Spleen (tissue), 11 donors: Measurements from ENCODE around the gene FBXO11. TPM values are rescaled to one million over a fixed set of nuclear protein-coding genes. Genes with fewer than 3 reads are reported as not detected.
A peak's percentile ranks its signal among the peaks of the same experiment; 100 is the strongest.
"Not testable (repeated sequence)": the region's sequence is repeated elsewhere in the genome, so short reads cannot be mapped to it uniquely, and the experiment has no call there.

Experiments
- DNase-seq: peaks from one replicate; pipeline ENCODE4 v3.0.0-alpha.2; 2020
- H3K27ac ChIP-seq, 8 donors: fragments of 200-600 bp; sonication (generic) in 7 of 8; 1 replicate in 4 of 8; 2 replicates in 4 of 8; pipeline versions ENCODE4 v1.5.0 to v1.8.0; 2016 to 2021; ENCODE audit warnings: inconsistent platforms in 4 of 8, mild to moderate bottlenecking in 4 of 8, moderate library complexity in 1 of 8
- H3K27me3 ChIP-seq, 7 donors: fragments of 200-600 bp; sonication (generic) in 6 of 7; replicated peaks in 1 of 7; 1 replicate in 4 of 7; 2 replicates in 3 of 7; pipeline versions ENCODE4 v1.5.0 to v1.8.0; 2016 to 2021; ENCODE audit warnings: inconsistent platforms in 3 of 7, mild to moderate bottlenecking in 1 of 7
- H3K36me3 ChIP-seq, 6 donors: fragments of 200-600 bp; sonication (generic) in 5 of 6; 1 replicate in 4 of 6; 2 replicates in 2 of 6; pipeline versions ENCODE4 v1.5.0 to v1.8.0; 2016 to 2021; ENCODE audit warnings: inconsistent platforms in 2 of 6
- H3K4me1 ChIP-seq, 6 donors: fragments of 200-600 bp; sonication (generic) in 5 of 6; 1 replicate in 3 of 6; 2 replicates in 3 of 6; pipeline versions ENCODE4 v1.5.0 to v1.8.0; 2016 to 2021; ENCODE audit warnings: inconsistent platforms in 3 of 6
- H3K4me3 ChIP-seq, 8 donors: fragments of 200-600 bp; sonication (generic) in 7 of 8; 1 replicate in 4 of 8; 2 replicates in 4 of 8; pipeline versions ENCODE4 v1.5.0 to v1.8.0; 2016 to 2021; ENCODE audit warnings: inconsistent platforms in 4 of 8, mild to moderate bottlenecking in 4 of 8, moderate library complexity in 2 of 8
- H3K9me3 ChIP-seq, 8 donors: fragments of 200-600 bp; sonication (generic) in 7 of 8; 1 replicate in 4 of 8; 2 replicates in 4 of 8; pipeline versions ENCODE4 v1.5.0 to v1.8.0; 2016 to 2021; ENCODE audit warnings: inconsistent platforms in 4 of 8
- POLR2A ChIP-seq, 3 donors: fragments of 450-650 bp; IDR thresholded peaks; one replicate each; pipeline ENCODE4 v1.5.1; 2017; ENCODE audit warnings: antibody characterized with exemption in 3 of 3, mild to moderate bottlenecking in 1 of 3
- POLR2AphosphoS5 ChIP-seq, 3 donors: sonication (generic); formaldehyde crosslinking; IDR thresholded peaks; one replicate each; pipeline ENCODE4 v1.5.1; 2017; ENCODE audit warnings: antibody characterized with exemption in 3 of 3
- WGBS, 5 donors: extraction: QIAGEN DNeasy Blood & Tissue Kit in 3 of 5; methylation state at CpG; one replicate each; pipeline versions ENCODE4 v1.1.5 to v1.1.7; 2013 to 2018; 5-methylcytosine and 5-hydroxymethylcytosine counted together
- intact Hi-C: fragments of 100-400 bp; cut with DNase I; formaldehyde crosslinking; loops from one replicate; pipeline ENCODE4 v1.15.0; 2023; ENCODE audit warnings: low total_unique reads
- polyA plus RNA-seq, 3 donors: library from polyadenylated mRNA; stranded (reverse); fragments of 200-250 nt; gene quantifications; one replicate each; pipeline ENCODE4 v1.2.1, GENCODE V29; 2013
- total RNA-seq, 7 donors: library from RNA; depleted of rRNA in 3 of 7; stranded (reverse); fragments of >200 nt in 3 of 7; fragmentation: NEBNext Ultra II Directional in 4 of 7; extraction: Animal tissue kit (Norgen Biotek cat#: 25700) in 4 of 7; gene quantifications; one replicate each; pipeline versions ENCODE4 v1.1.0 to v1.2.1, GENCODE V29; 2016 to 2021
- TF ChIP-seq, protein P1 (sequence below), 11 experiments: fragments of 200-600 bp in 7 of 11; fragments of 450-650 bp in 4 of 11; sonication (generic) in 4 of 11; IDR thresholded peaks in 8 of 11; conservative IDR thresholded peaks in 3 of 11; 1 replicate in 7 of 11; 2 replicates in 4 of 11; pipeline versions ENCODE4 v1.4.0 to v1.8.0; 2016 to 2021; ENCODE audit warnings: antibody characterized with exemption in 11 of 11, inconsistent platforms in 4 of 11, mild to moderate bottlenecking in 1 of 11
- donor health status: healthy with polysubstance abuse.
- donor health status: DM: no; HTN: no; CAD: no; lungs with moderate emphysema.
- donor health status: DM: no; HTN: no; CAD: no.
- donor health status: Bipolar disorder and iron deficiency.
- donor health status: healthy.
- donor health status: DM: no; HTN: no; CAD: no.
- donor health status: DM: yes; HTN: yes; CAD: no.

Gene FBXO11
- total and polyA plus RNA-seq, 10 donors, result 23.9 to 91.3 (median 72.6) TPM

DNA sequence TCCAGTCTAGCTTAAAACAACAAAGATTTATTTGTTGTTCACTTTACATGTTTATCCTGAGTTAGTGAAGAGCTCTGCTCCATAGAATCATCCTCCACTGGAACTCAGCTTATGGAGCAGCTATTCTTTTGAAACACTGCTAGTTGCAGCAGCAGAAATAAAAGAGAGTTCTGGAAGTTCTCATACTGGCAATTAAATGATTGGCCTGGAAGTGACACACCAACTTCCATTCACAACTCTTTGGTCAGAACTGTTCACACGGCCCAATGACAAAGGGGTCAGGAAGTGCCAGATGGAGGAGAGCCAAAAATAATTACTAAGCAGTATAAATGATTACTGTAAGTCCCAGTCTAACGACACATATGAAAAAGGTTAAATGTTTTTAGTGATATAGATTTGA, 39.1 kb downstream of the FBXO11 start:
- Histone ChIP-seq H3K4me1 (peaks cover 35 to 100% (median 79%) of the 10 kb centered on the region in 6 donors), H3K36me3 (peaks cover 0 to 21% (median 0%) of the 10 kb centered on the region in 6 donors), H3K27ac (peak overlapping the region in 5 of 8 donors; percentile 12 to 50 (median 45)), H3K4me3 (no peak overlapping the region), H3K9me3 (no peaks in the 10 kb centered on the region), H3K27me3 (no peaks in the 10 kb centered on the region)
- peak in 1 of 3 donors; percentile 59 for TF ChIP-seq POLR2AphosphoS5 (IDR thresholded peaks at IDR 0.05)
- TF ChIP-seq, protein P1, sequence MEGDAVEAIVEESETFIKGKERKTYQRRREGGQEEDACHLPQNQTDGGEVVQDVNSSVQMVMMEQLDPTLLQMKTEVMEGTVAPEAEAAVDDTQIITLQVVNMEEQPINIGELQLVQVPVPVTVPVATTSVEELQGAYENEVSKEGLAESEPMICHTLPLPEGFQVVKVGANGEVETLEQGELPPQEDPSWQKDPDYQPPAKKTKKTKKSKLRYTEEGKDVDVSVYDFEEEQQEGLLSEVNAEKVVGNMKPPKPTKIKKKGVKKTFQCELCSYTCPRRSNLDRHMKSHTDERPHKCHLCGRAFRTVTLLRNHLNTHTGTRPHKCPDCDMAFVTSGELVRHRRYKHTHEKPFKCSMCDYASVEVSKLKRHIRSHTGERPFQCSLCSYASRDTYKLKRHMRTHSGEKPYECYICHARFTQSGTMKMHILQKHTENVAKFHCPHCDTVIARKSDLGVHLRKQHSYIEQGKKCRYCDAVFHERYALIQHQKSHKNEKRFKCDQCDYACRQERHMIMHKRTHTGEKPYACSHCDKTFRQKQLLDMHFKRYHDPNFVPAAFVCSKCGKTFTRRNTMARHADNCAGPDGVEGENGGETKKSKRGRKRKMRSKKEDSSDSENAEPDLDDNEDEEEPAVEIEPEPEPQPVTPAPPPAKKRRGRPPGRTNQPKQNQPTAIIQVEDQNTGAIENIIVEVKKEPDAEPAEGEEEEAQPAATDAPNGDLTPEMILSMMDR (IDR thresholded peaks at IDR 0.05 in 8 of 11, conservative IDR thresholded peaks at IDR 0.05 in 3 of 11), result no peak
- WGBS, 5 donors, result 4 to 11% (median 5%) methylated on average over 2 of the region's 2 CpGs
- no peak for DNase-seq
- intact Hi-C loops, result loop anchor here (2.0 to 10.0 kb wide), 2 partner anchors 34 to 558 kb away; no protein-coding TSS in a partner anchor

DNA sequence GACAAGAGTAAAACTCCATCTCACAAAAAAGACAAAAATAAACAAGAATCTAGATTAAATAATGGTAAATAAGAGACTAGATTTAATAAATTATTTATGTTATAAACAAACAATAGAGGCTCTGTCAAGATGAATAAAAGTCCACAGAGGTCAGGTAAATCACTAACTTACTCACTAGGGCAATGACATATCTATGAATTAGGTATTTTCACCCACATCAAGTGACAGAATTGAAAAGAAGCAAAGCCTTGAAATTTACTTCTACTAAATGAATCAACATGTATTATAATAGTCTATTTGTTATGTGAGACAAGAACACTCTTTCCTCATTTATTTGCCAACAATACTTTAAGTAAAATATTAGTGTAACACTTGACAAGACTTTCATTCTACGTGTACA, 41.7 kb downstream of the FBXO11 start:
- no peak for TF ChIP-seq POLR2A (IDR thresholded peaks at IDR 0.05)
- TF ChIP-seq, protein P1 (IDR thresholded peaks at IDR 0.05 in 8 of 11, conservative IDR thresholded peaks at IDR 0.05 in 3 of 11), result no peak
- TF ChIP-seq POLR2AphosphoS5 (IDR thresholded peaks at IDR 0.05), result no peak
- intact Hi-C loops, result loop anchor here (10.0 kb wide), 1 partner anchor 560 kb away; no protein-coding TSS in a partner anchor
- H3K27ac ChIP-seq, result peak overlapping the region in 3 of 8 donors; percentile 6 to 53 (median 20)
- no peaks in the 10 kb centered on the region for H3K9me3 ChIP-seq
- peaks cover 23 to 100% (median 60%) of the 10 kb centered on the region in 6 donors for H3K4me1 ChIP-seq
- no peaks in the 10 kb centered on the region for H3K27me3 ChIP-seq
- whole genome bisulfite sequencing, 5 donors, result 39 to 55% (median 52%) methylated on average over 1 of the region's 1 CpG
- H3K4me3 ChIP-seq, result no peak overlapping the region
- DNase-seq, result no peak
- peaks cover 0 to 17% (median 0%) of the 10 kb centered on the region in 6 donors for H3K36me3 ChIP-seq

DNA sequence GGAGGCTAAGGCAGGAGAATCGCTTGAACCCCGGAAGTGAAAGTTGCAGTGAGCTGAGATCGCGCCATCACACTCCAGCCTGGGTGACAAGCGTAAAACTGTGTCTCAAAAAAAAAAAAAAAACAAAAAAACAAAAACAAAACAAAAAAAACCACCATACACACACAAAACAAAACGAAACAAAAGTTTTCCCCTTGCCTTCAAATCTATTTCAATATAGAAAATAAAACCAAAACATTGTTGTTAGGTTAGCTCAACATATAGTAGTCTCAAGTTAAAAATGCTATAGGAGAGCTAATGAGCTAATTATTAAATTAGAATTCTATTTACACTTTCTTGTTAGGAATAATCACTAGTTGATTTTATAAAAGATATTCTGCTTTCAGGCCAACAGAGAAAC, 43.3 kb downstream of the FBXO11 start:
- Histone ChIP-seq H3K4me1 (peaks cover 19 to 100% (median 58%) of the 10 kb centered on the region in 6 donors), H3K4me3 (no peak overlapping the region), H3K36me3 (peaks cover 0 to 15% (median 0%) of the 10 kb centered on the region in 6 donors), H3K27me3 (no peaks in the 10 kb centered on the region), H3K27ac (no peak overlapping the region), H3K9me3 (no peaks in the 10 kb centered on the region)
- TF ChIP-seq, protein P1 (IDR thresholded peaks at IDR 0.05 in 8 of 11, conservative IDR thresholded peaks at IDR 0.05 in 3 of 11), result no peak
- no peak for TF ChIP-seq POLR2AphosphoS5 (IDR thresholded peaks at IDR 0.05)
- no peak for TF ChIP-seq POLR2A (IDR thresholded peaks at IDR 0.05)
- intact Hi-C loops, result loop anchor here (10.0 kb wide), 1 partner anchor 562 kb away; no protein-coding TSS in a partner anchor
- no peak for DNase-seq
- WGBS, 5 donors, result 87 to 95% (median 90%) methylated on average over 6 of the region's 6 CpGs

DNA sequence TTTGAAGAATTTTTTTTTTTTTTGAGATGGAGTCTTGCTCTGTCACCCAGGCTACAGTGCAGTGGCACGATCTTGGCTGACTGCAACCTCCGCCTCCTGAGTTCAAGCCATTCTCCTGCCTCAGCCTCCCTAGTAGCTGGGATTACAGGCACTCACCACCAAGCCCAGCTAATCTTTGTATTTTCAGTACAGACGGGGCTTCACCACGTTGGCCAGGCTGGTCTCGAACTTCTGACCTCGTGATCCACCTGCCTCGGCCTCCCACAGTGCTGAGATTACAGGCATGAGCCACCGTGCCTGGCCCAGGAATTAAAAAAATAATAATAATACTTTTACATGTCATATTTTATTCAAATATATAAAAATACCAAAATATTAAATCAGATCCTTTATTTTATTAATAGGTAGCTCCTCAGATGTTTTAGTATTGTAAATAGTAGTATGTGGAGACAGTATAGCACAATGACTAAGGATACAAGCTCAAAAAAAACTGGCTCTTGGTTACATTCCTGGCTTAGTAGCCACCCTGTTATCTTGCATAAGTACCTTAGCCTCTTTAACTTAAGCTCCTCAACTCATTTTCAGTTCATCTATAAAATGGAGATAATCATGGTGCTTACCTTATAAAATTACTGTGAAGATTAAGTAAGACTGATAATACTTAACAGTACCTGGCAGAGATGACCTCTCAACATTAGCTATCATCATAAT, 53.1 kb downstream of the FBXO11 start:
- intact Hi-C loops, H3K27ac ChIP-seq, H3K27me3 ChIP-seq, DNase-seq, H3K9me3 ChIP-seq, H3K4me3 ChIP-seq: not testable (repeated sequence)
- Histone ChIP-seq H3K36me3 (peaks cover 0 to 14% (median 0%) of the 10 kb centered on the region in 6 donors), H3K4me1 (peaks cover 14 to 94% (median 52%) of the 10 kb centered on the region in 6 donors)
- WGBS, 5 donors, result 91 to 96% (median 92%) methylated on average over 8 of the region's 8 CpGs
